Ovary (tissue), 3 donors: Measurements from ENCODE around the gene OR6B3.

Experiments
- CTCF ChIP-seq, 3 donors: fragments of 450-650 bp in 2 of 3; fragments of 200-600 bp in 1 of 3; IDR thresholded peaks; one replicate each; pipeline versions ENCODE4 v1.5.1 to v1.8.0; 2016 to 2022; ENCODE audit warnings: antibody characterized with exemption in 3 of 3, mild to moderate bottlenecking in 1 of 3
- EP300 ChIP-seq: sonication (generic); formaldehyde crosslinking; IDR thresholded peaks from one replicate; pipeline ENCODE4 v1.6.1; 2017; ENCODE audit warnings: antibody characterized with exemption
- donor health status: DM: no; HTN: no; CAD: no.

DNA sequence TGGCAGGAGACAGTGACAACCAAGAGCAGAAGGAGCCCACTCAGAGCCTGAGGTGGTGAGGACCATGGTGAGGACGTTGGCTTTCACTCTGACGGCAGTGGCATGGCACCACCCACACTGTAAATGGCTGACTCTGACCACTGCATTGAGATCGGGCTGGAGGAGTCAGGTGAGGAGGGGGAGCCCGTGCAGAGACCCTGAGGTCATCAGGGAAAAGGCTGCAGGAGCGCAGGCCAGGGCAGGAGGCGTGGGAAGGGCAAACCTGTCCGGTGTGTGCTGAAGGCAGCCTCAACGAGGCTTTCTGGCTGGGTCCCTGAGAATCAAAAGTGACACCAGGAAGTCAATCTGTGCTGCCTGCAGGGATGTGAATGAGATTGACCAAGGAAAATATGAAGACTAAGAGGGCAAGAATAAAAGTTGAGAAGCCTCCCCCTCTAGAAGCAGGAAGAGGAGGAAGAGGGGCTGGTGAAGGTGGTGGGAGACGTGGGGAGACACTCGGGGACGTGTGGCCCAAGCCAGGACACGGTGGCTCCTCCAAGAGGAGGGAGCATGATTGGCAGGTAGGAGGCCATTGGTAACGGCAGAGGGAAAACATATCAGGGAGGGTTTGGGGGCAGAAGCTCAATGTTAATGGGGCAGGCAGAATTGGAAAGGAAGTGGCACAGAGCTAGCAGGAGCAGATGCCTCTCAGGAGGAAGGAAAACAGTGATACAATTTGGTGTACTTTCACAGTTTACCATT, 2.0 kb upstream of the OR6B3 start:
- TF ChIP-seq EP300, result no peak
- TF ChIP-seq CTCF (IDR thresholded peaks at IDR 0.05), result no peak
